Right lobe of liver (tissue), 4 donors: ENCODE results near the gene PLXNB3.

ENCODE experiments used
- CTCF ChIP-seq, 4 donors: fragments of 200-600 bp in 3 of 4; fragments of 450-650 bp in 1 of 4; IDR thresholded peaks; one replicate each; pipeline versions ENCODE4 v1.5.1 to v1.8.0; 2016 to 2022; ENCODE audit warnings: antibody characterized with exemption in 4 of 4, mild to moderate bottlenecking in 2 of 4
- POLR2A ChIP-seq: fragments of 450-650 bp; IDR thresholded peaks from one replicate; pipeline ENCODE4 v1.6.1; 2017; ENCODE audit warnings: antibody characterized with exemption, mild to moderate bottlenecking
- donor health status: DM: no; HTN: no; CAD: no.
- donor health status: DM: no; HTN: no; CAD: no.
- donor health status: DM: no; HTN: yes; CAD: no.

DNA sequence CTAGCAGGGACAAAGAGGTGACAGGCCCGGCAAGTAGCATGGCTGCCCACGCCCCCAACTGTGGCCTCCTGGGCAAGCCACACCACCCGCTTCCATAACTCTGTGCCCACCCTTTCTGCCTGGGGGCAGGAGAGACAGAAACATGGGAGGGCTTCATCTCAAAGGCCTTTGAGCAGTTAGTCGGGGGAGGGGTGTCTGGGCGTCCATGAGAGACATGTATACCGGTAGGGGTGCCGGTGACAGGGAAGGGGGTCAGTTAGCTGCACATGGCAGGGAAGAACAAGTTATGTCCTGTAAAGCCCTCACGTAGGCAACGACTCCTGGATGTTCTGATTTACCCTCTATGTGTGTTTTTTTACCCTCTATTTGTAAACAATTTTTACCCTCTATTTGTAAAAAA is 57.0 kb downstream of the PLXNB3 start:
- TF ChIP-seq POLR2A (no peak), CTCF (IDR thresholded peaks at IDR 0.05) (no peak)
